ENCODE measurements around the gene FHIP1B.

FHIP1B gene

DNA sequence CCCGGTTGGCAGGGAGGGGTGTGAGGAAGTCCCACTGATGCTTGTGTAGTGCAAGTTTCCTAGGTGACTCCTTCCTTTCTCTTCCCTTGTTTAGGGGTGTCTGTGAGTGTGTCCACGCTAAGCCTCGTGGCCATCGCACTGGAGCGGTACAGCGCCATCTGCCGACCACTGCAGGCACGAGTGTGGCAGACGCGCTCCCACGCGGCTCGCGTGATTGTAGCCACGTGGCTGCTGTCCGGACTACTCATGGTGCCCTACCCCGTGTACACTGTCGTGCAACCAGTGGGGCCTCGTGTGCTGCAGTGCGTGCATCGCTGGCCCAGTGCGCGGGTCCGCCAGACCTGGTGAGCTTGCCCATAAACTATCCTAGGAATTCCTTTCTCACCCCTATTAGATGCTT is 35.6 kb upstream of the FHIP1B start:
- no peaks in the 10 kb centered on the region for H3K36me3 Mint-ChIP-seq (ENCODE audit: low read depth)
- no peaks in the 10 kb centered on the region for H3K4me1 Mint-ChIP-seq
- H3K9me3 Mint-ChIP-seq, result no peaks in the 10 kb centered on the region
- peaks cover 5% of the 10 kb centered on the region for H3K27me3 Mint-ChIP-seq (ENCODE audit: low read depth)
- TF ChIP-seq, protein P1, sequence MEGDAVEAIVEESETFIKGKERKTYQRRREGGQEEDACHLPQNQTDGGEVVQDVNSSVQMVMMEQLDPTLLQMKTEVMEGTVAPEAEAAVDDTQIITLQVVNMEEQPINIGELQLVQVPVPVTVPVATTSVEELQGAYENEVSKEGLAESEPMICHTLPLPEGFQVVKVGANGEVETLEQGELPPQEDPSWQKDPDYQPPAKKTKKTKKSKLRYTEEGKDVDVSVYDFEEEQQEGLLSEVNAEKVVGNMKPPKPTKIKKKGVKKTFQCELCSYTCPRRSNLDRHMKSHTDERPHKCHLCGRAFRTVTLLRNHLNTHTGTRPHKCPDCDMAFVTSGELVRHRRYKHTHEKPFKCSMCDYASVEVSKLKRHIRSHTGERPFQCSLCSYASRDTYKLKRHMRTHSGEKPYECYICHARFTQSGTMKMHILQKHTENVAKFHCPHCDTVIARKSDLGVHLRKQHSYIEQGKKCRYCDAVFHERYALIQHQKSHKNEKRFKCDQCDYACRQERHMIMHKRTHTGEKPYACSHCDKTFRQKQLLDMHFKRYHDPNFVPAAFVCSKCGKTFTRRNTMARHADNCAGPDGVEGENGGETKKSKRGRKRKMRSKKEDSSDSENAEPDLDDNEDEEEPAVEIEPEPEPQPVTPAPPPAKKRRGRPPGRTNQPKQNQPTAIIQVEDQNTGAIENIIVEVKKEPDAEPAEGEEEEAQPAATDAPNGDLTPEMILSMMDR (IDR thresholded peaks at IDR 0.05; ENCODE audit: unreplicated experiment in 3 of 3), result no peak
- H3K27ac Mint-ChIP-seq, result no peak overlapping the region
- H3K4me3 Mint-ChIP-seq, result no peak overlapping the region

DNA sequence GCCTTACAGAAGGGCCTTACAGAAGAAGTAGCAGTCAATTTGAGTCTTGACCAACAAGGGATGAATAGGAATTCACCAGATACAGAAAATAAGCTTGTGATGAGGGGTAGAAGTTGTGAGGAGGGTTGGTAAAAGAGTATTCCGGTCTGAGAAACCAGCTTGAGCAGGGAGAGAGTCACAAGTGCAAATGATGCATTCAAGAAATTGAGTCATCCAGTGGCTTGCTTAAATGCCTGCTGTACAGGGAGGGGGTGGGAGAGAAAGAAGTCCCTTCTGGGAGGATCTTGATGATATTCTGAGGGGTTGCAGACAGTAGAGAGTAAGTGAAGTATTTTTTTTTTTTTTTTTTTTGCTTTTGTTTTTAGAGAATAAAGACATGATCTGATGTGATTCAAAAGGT is 34.4 kb upstream of the FHIP1B start:
- TF ChIP-seq, protein P1 (IDR thresholded peaks at IDR 0.05; ENCODE audit: unreplicated experiment in 3 of 3), result no peak

DNA sequence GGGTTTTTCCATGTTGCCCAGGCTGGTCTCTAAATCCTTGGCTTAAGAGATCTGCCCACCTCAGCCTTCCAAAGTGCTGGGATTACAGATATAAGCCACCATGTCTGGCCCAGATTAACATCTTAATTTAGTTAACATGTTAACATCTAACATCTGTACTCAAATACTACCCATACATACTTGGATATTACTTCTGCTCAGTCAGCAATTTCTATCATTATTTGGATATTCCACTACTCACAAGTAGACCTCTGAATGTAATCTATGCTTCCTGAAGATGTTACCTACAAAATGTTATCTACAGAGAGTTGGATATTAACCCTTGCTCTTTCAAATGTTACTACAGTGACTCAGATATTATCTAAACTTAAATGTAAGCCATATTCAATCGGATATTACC is 29.2 kb upstream of the FHIP1B start:
- Mint-ChIP-seq H3K9me3 (no peaks in the 10 kb centered on the region), H3K27me3 (ENCODE audit: low read depth) (peaks cover 5% of the 10 kb centered on the region), H3K36me3 (ENCODE audit: low read depth) (no peaks in the 10 kb centered on the region), H3K4me1 (no peaks in the 10 kb centered on the region), H3K27ac (no peak overlapping the region), H3K4me3 (no peak overlapping the region)
- TF ChIP-seq, protein P1 (IDR thresholded peaks at IDR 0.05; ENCODE audit: unreplicated experiment in 3 of 3), result no peak

More for the DNA sequence above, 34.4 kb upstream of the FHIP1B start:
- H3K9me3 Mint-ChIP-seq, result no peaks in the 10 kb centered on the region
- no peaks in the 10 kb centered on the region for H3K36me3 Mint-ChIP-seq (ENCODE audit: low read depth)
- H3K4me3 Mint-ChIP-seq, result no peak overlapping the region
- no peaks in the 10 kb centered on the region for H3K4me1 Mint-ChIP-seq
- H3K27ac Mint-ChIP-seq, result no peak overlapping the region
- peaks cover 5% of the 10 kb centered on the region for H3K27me3 Mint-ChIP-seq (ENCODE audit: low read depth)

DNA sequence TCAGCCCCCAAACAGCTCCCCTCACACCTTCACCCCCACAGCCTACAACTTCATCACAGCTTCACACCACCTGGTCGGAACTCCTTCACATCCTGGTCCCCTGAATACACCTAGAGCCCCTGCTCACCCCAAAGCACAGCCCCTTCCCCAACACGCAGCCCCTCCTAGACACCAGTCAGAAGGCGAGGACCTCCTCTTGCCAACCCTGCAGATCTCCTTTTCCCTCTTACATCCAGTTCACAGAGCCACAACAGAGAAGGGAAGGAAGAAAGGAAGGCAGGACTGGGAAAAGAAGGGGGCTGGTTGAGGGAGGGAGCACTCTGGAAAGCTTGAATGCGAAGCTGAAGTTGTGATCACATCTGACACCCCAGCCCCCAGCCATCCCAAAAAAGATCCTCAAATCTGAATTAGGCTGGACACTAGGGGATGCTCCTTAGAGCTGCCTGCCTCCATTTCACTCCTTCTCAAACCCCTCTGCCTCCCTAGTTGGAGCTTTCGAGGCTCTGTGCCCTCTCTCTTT is 25.8 kb upstream of the FHIP1B start:
- TF ChIP-seq, protein P1 (IDR thresholded peaks at IDR 0.05; ENCODE audit: unreplicated experiment in 3 of 3), result no peak
- H3K36me3 Mint-ChIP-seq (ENCODE audit: low read depth), result no peaks in the 10 kb centered on the region
- H3K27ac Mint-ChIP-seq, result no peak overlapping the region
- H3K9me3 Mint-ChIP-seq, result no peaks in the 10 kb centered on the region
- H3K4me1 Mint-ChIP-seq, result no peaks in the 10 kb centered on the region
- H3K27me3 Mint-ChIP-seq (ENCODE audit: low read depth), result no peaks in the 10 kb centered on the region
- H3K4me3 Mint-ChIP-seq, result no peak overlapping the region

DNA sequence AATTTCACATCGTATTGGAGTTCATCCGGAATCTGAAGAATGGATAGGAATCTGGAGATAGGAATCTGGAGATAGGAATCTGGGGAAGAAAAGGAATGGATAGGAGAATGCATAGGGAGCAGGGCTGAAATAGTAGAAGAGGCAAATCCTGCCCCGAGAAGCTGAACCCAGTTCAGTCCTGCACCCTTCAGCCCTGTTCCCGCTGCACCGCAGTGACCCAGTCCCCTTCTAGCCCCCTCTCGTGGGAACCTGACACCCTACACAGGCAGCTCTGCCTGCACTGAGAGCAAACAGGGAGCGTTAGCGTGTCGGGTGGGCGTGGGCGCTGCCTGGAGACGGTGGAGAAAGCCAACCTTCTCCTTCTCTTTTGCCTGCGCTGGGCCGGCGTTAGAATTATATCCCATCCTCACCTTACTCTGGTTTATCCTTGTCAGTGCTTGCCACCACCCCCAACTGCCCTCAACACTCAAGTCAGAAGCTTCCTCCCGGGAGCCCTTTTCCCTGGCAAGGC is 24.2 kb upstream of the FHIP1B start:
- Mint-ChIP-seq H3K4me1 (no peaks in the 10 kb centered on the region), H3K9me3 (no peaks in the 10 kb centered on the region), H3K4me3 (peak overlapping the region; percentile 71 to 80 (median 77)), H3K27me3 (ENCODE audit: low read depth) (no peaks in the 10 kb centered on the region), H3K36me3 (ENCODE audit: low read depth) (no peaks in the 10 kb centered on the region), H3K27ac (no peak overlapping the region)
- TF ChIP-seq, protein P1 (IDR thresholded peaks at IDR 0.05; ENCODE audit: unreplicated experiment in 3 of 3), result no peak

DNA sequence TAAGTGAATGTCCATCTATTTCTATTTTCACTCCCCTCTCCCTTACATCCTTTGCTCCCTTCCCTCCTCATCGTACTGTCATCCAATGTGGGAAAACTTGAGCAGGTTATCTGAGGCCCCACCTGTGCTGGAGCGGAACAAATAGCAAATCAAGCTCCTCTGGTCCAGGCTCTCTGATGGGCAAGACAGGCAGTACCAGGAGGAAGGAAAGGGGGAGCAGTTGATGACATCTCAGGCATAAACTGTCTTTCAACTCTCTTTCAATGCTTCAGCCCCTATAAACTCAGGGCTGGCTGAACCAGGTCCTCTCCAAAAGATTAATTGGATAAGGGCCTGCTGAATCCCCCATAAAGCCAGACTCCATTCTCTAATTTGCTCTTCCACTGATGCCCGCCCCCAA is 23.7 kb upstream of the FHIP1B start:
- H3K27ac Mint-ChIP-seq, result no peak overlapping the region
- no peaks in the 10 kb centered on the region for H3K27me3 Mint-ChIP-seq (ENCODE audit: low read depth)
- TF ChIP-seq, protein P1 (IDR thresholded peaks at IDR 0.05; ENCODE audit: unreplicated experiment in 3 of 3), result no peak
- no peaks in the 10 kb centered on the region for H3K36me3 Mint-ChIP-seq (ENCODE audit: low read depth)
- H3K9me3 Mint-ChIP-seq, result no peaks in the 10 kb centered on the region
- H3K4me3 Mint-ChIP-seq, result peak overlapping the region in 2 of 3 experiments; percentile 53 to 71
- no peaks in the 10 kb centered on the region for H3K4me1 Mint-ChIP-seq

All from nephron (organoid).